ENCODE data around the gene EEF2K.

The EEF2K gene

DNA sequence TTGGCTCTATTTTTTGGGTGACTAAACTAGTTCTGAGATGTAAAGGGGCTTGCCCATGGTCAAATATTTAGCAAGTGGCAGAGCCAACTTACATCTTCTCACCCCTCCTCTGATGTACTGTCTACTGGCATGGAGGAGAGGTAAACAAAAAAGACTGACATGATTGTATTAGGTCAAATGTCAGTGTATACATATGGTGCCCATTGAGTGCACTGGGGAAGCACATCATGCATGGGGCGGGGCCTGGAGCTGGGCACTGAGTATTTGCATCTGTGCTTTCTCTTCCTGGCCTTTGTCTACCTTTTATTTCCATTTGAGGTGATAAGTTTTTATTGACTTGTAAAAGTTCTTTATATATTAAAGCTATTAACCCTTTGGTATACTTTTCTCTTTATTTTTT is 68.8 kb downstream of the EEF2K start:
- no peak for ATAC-seq
- TF ChIP-seq ISL1 (CRISPR knock-in tag; IDR thresholded peaks at IDR 0.05) (no peak), ZFP3 (CRISPR knock-in tag; IDR thresholded peaks at IDR 0.05) (no peak), RARB (CRISPR knock-in tag; IDR thresholded peaks at IDR 0.05) (no peak), ARNTL (CRISPR knock-in tag; IDR thresholded peaks at IDR 0.05; ENCODE audit: borderline replicate concordance, low read depth) (no peak), ZC3H10 (CRISPR knock-in tag; IDR thresholded peaks at IDR 0.05) (no peak), ZFP30 (CRISPR knock-in tag; IDR thresholded peaks at IDR 0.05) (no peak), CSDC2 (CRISPR knock-in tag; IDR thresholded peaks at IDR 0.05) (no peak), ZNF8 (CRISPR knock-in tag; IDR thresholded peaks at IDR 0.05) (no peak), SNAI2 (CRISPR knock-in tag; IDR thresholded peaks at IDR 0.05) (no peak), ESRRG (CRISPR knock-in tag; IDR thresholded peaks at IDR 0.05) (no peak)
- TF ChIP-seq, protein P1, sequence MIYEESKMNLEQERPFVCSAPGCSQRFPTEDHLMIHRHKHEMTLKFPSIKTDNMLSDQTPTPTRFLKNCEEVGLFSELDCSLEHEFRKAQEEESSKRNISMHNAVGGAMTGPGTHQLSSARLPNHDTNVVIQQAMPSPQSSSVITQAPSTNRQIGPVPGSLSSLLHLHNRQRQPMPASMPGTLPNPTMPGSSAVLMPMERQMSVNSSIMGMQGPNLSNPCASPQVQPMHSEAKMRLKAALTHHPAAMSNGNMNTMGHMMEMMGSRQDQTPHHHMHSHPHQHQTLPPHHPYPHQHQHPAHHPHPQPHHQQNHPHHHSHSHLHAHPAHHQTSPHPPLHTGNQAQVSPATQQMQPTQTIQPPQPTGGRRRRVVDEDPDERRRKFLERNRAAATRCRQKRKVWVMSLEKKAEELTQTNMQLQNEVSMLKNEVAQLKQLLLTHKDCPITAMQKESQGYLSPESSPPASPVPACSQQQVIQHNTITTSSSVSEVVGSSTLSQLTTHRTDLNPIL (CRISPR knock-in tag; IDR thresholded peaks at IDR 0.05; ENCODE audit: low read depth) = no peak

DNA sequence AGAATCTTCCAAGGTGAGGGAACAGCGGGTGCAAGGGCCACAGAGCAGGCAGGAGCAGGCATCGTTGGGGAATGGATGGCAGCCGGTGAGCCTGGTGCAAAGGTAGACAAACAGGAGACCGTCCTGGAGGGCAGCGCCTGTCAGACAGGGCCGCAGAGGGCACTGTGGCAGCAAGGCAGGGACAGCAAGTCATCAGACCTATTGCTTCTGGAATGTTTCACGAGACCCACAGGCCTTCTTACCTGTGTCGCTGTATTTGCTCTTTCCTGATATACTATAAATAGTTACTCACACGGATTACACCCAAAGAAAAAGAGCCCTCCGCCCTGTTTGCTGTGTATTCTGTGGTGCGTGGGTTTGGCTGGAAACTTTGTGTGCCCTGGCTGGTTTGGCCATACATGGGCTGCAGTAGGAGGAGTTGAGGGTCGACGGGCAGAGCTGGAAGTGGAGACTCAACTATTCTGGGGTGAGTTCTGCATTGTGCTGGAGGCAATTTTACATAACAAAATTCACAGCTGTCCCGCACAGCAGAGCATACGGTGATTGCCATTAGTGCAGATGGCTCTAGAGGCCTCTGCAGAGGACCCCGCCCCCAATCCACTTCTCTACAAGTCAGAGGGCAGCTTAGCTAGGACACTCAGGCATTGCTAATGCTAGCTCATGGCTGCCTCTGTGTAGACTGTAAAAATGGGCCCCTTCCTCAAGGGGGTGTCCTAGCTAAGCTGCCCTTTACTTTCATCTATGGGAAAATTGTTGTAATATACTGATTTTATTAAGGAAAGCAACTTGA is 72.6 kb downstream of the EEF2K start:
- no peak for TF ChIP-seq ZNF8 (CRISPR knock-in tag; IDR thresholded peaks at IDR 0.05)
- TF ChIP-seq, protein P1 (CRISPR knock-in tag; IDR thresholded peaks at IDR 0.05; ENCODE audit: low read depth) = no peak
- no peak for TF ChIP-seq ZFP3 (CRISPR knock-in tag; IDR thresholded peaks at IDR 0.05)
- no peak for ATAC-seq

DNA sequence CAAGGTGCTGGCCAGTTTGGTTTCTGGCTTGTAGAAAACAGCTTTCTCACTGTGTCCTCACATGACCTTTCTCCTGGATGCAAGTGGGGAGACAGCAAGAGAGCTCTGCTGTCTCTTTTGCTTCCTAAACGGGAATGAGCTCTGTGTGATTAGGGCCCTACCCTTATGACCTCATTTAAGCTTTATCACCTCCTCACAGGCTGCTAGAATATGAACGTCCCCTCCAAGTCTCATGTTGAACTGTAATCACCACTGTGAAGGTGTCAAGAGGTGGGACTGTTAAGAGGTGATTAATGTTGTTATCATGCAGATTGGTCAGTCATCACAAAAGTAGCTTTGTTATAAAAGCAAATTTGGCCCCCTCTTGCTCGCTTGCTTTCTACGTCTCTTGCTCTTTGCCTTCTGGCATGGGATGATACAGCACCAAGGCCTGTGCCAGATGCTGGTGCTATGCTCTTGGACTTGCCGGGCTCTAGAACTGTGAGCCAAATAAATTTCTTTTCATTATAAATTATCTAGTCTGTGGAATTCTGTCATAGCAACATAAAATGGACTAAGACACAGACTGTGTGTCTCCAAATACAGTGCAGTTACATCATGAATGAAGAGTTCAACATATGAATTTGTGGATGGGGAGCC is 76.3 kb downstream of the EEF2K start:
- TF ChIP-seq RARB (CRISPR knock-in tag; IDR thresholded peaks at IDR 0.05) (no peak), BACH2 (CRISPR knock-in tag; IDR thresholded peaks at IDR 0.05; ENCODE audit: borderline replicate concordance) (no peak), GLIS3 (CRISPR knock-in tag; IDR thresholded peaks at IDR 0.05) (no peak), PPARA (CRISPR knock-in tag; IDR thresholded peaks at IDR 0.05; ENCODE audit: borderline replicate concordance) (no peak), ZFP30 (CRISPR knock-in tag; IDR thresholded peaks at IDR 0.05) (no peak)
- TF ChIP-seq, protein P1 (CRISPR knock-in tag; IDR thresholded peaks at IDR 0.05; ENCODE audit: low read depth) = no peak
- ATAC-seq = no peak

DNA sequence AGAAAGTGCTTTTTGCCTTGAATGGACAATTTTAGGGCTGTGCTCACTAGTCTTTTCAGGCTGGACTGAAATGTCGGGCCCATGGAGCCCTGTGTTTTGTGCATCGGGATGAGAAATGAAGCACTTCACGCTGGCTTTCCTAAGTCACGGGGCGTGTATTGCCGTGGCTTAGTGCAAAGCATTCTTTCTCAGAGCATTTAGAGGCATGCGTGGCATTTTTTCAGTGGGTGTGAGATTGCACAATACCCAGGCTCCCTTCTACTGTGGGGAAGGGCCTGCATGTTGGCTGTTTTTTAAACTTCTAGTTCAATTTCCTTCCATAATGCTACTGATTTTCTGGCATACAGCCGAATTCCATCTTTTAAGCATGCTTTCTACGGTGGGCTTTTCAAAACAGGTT is 78.6 kb downstream of the EEF2K start:
- no peak for ATAC-seq
- no peak for TF ChIP-seq ZNF70 (CRISPR knock-in tag; IDR thresholded peaks at IDR 0.05)
- TF ChIP-seq RARB (CRISPR knock-in tag; IDR thresholded peaks at IDR 0.05) = no peak
- TF ChIP-seq ZFP30 (CRISPR knock-in tag; IDR thresholded peaks at IDR 0.05) = no peak

DNA sequence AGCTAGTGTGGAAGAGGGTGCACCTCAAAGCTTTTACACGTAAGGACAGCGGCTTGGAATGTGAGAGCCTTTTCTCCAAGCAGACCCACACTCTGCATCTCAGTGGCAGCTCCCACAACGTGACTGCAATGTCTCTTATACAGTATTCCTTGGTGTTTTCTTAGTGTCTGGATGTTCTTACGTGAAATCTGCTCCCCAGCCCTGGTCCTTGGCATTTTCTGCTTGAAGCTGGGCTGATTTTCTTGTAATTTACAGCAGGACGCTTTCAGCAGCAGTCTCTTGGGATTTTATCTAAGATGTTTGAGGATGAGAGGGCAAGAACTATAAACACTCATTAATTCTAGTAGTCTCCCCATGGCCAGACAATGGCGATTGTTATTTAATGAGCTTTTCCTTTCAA is 79.0 kb downstream of the EEF2K start:
- no peak for ATAC-seq
- TF ChIP-seq, protein P2, sequence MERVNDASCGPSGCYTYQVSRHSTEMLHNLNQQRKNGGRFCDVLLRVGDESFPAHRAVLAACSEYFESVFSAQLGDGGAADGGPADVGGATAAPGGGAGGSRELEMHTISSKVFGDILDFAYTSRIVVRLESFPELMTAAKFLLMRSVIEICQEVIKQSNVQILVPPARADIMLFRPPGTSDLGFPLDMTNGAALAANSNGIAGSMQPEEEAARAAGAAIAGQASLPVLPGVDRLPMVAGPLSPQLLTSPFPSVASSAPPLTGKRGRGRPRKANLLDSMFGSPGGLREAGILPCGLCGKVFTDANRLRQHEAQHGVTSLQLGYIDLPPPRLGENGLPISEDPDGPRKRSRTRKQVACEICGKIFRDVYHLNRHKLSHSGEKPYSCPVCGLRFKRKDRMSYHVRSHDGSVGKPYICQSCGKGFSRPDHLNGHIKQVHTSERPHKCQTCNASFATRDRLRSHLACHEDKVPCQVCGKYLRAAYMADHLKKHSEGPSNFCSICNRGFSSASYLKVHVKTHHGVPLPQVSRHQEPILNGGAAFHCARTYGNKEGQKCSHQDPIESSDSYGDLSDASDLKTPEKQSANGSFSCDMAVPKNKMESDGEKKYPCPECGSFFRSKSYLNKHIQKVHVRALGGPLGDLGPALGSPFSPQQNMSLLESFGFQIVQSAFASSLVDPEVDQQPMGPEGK (CRISPR knock-in tag; IDR thresholded peaks at IDR 0.05; ENCODE audit: borderline replicate concordance) = no peak
- TF ChIP-seq BACH2 (CRISPR knock-in tag; IDR thresholded peaks at IDR 0.05; ENCODE audit: borderline replicate concordance) (no peak), CSDC2 (CRISPR knock-in tag; IDR thresholded peaks at IDR 0.05) (no peak), ZFP3 (CRISPR knock-in tag; IDR thresholded peaks at IDR 0.05) (no peak), OSR1 (CRISPR knock-in tag; IDR thresholded peaks at IDR 0.05) (no peak), ZNF8 (CRISPR knock-in tag; IDR thresholded peaks at IDR 0.05) (no peak), TCF4 (CRISPR knock-in tag; IDR thresholded peaks at IDR 0.05; ENCODE audit: borderline replicate concordance) (no peak), GLIS3 (CRISPR knock-in tag; IDR thresholded peaks at IDR 0.05) (no peak), ZNF565 (CRISPR knock-in tag; conservative IDR thresholded peaks at IDR 0.05; ENCODE audit: low read depth) (no peak), ISL1 (CRISPR knock-in tag; IDR thresholded peaks at IDR 0.05) (no peak)
- TF ChIP-seq, protein P3, sequence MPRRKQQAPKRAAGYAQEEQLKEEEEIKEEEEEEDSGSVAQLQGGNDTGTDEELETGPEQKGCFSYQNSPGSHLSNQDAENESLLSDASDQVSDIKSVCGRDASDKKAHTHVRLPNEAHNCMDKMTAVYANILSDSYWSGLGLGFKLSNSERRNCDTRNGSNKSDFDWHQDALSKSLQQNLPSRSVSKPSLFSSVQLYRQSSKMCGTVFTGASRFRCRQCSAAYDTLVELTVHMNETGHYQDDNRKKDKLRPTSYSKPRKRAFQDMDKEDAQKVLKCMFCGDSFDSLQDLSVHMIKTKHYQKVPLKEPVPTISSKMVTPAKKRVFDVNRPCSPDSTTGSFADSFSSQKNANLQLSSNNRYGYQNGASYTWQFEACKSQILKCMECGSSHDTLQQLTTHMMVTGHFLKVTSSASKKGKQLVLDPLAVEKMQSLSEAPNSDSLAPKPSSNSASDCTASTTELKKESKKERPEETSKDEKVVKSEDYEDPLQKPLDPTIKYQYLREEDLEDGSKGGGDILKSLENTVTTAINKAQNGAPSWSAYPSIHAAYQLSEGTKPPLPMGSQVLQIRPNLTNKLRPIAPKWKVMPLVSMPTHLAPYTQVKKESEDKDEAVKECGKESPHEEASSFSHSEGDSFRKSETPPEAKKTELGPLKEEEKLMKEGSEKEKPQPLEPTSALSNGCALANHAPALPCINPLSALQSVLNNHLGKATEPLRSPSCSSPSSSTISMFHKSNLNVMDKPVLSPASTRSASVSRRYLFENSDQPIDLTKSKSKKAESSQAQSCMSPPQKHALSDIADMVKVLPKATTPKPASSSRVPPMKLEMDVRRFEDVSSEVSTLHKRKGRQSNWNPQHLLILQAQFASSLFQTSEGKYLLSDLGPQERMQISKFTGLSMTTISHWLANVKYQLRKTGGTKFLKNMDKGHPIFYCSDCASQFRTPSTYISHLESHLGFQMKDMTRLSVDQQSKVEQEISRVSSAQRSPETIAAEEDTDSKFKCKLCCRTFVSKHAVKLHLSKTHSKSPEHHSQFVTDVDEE (CRISPR knock-in tag; IDR thresholded peaks at IDR 0.05) = no peak
- TF ChIP-seq, protein P1 (CRISPR knock-in tag; IDR thresholded peaks at IDR 0.05; ENCODE audit: low read depth) = no peak
- TF ChIP-seq, protein P4, sequence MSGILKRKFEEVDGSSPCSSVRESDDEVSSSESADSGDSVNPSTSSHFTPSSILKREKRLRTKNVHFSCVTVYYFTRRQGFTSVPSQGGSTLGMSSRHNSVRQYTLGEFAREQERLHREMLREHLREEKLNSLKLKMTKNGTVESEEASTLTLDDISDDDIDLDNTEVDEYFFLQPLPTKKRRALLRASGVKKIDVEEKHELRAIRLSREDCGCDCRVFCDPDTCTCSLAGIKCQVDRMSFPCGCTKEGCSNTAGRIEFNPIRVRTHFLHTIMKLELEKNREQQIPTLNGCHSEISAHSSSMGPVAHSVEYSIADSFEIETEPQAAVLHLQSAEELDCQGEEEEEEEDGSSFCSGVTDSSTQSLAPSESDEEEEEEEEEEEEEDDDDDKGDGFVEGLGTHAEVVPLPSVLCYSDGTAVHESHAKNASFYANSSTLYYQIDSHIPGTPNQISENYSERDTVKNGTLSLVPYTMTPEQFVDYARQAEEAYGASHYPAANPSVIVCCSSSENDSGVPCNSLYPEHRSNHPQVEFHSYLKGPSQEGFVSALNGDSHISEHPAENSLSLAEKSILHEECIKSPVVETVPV (CRISPR knock-in tag; IDR thresholded peaks at IDR 0.05) = no peak

All from SK-N-SH treated with all-trans-retinoic acid at 6 μM for 48 hours (cell line).